ENCODE results near the gene MICOS13. TPM values are rescaled to one million over a fixed set of nuclear protein-coding genes. Genes with fewer than 3 reads are reported as not detected.

The MICOS13 gene
- total and polyA plus RNA-seq, 4 donors = 26.6 to 184 (median 77.6) TPM

DNA sequence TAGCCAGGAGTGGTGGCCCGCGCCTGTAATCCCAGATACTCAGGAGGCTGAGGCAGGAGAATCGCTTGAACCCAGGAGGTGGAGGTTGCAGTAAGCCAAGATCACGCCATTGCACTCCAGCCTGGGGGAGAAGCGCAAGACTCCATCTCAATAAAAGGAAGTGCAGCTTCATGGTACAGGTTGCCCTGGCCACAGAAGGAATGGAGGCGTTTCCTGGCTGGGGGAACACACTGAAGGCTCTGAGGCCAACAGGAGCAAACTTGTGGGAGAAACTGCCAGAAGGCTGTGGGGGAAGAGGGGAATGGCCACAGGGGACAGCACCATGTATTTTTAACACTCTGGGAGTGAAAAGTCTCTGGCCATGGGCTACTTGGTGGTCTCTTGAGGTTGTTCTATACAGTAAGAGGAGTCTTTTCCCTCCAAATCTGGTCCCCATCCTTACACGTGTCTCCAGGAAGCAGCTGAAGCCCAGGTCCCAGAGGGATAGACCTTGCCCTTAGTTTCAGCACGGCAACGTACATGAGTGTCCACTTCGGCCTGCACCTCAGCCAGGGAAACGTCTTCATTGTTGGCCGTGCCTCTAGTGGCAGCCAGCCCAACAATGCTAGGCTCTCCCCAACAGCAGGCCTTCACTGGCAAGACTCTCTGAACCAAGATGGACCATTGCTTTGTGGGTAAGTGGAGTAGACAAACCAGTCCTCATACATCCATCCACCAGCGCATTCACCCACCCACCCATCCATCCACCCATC is 7.4 kb downstream of the MICOS13 start:
- no peak for DNase-seq
- TF ChIP-seq, protein P1, sequence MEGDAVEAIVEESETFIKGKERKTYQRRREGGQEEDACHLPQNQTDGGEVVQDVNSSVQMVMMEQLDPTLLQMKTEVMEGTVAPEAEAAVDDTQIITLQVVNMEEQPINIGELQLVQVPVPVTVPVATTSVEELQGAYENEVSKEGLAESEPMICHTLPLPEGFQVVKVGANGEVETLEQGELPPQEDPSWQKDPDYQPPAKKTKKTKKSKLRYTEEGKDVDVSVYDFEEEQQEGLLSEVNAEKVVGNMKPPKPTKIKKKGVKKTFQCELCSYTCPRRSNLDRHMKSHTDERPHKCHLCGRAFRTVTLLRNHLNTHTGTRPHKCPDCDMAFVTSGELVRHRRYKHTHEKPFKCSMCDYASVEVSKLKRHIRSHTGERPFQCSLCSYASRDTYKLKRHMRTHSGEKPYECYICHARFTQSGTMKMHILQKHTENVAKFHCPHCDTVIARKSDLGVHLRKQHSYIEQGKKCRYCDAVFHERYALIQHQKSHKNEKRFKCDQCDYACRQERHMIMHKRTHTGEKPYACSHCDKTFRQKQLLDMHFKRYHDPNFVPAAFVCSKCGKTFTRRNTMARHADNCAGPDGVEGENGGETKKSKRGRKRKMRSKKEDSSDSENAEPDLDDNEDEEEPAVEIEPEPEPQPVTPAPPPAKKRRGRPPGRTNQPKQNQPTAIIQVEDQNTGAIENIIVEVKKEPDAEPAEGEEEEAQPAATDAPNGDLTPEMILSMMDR (IDR thresholded peaks at IDR 0.05; ENCODE audit: control extremely low read depth, extremely low read depth) = no peak
- Histone ChIP-seq H3K36me3 (ENCODE audit: control insufficient read depth in 4 of 4, insufficient read depth in 4 of 4, low read length in 4 of 4) (peaks cover 0 to 26% (median 5%) of the 10 kb centered on the region in 4 donors), H3K4me3 (no peak overlapping the region), H3K4me1 (ENCODE audit: control insufficient read depth in 5 of 5, insufficient read depth in 5 of 5, low read length in 5 of 5) (no peaks in the 10 kb centered on the region), H3K27me3 (ENCODE audit: control insufficient read depth in 3 of 3, insufficient read depth in 3 of 3, low read length in 2 of 3) (no peaks in the 10 kb centered on the region), H3K9me3 (ENCODE audit: control insufficient read depth in 4 of 4, insufficient read depth in 3 of 4, low read length in 3 of 4) (no peaks in the 10 kb centered on the region), H3K9ac (ENCODE audit: insufficient read depth in 1 of 2, low read length in 2 of 2) (no peak overlapping the region), H3K27ac (ENCODE audit: low read depth in 1 of 2, low read length in 1 of 2) (no peak overlapping the region)
- ATAC-seq (ENCODE audit: insufficient read depth, low FRiP score) = no peak
- 93 to 95% methylated on average over 13 of the region's 13 CpGs for WGBS, 2 donors

DNA sequence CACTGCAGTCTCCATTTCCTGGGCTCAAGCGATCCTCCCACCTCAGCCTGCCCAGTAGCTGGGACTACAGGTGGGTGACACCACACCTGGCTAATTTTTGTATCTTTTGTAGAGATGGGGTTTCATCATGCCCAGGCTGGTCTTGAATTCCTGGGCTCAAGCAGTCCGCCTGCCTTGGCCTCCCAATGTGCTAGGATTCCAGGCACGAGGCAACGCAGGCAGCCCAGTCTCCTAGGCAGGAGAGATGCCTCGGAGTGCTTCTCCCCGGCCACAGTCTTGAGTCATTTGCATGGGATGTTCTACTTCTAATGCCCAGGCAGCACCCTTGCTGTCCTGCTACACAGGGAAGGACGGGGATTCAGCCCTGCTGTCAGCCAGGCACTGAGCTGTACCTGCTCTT is 8.7 kb downstream of the MICOS13 start:
- H3K27me3 ChIP-seq (ENCODE audit: control insufficient read depth in 3 of 3, insufficient read depth in 3 of 3, low read length in 2 of 3) = no peaks in the 10 kb centered on the region
- H3K4me1 ChIP-seq (ENCODE audit: control insufficient read depth in 5 of 5, insufficient read depth in 5 of 5, low read length in 5 of 5) = no peaks in the 10 kb centered on the region
- no peak overlapping the region for H3K9ac ChIP-seq (ENCODE audit: insufficient read depth in 1 of 2, low read length in 2 of 2)
- H3K36me3 ChIP-seq (ENCODE audit: control insufficient read depth in 4 of 4, insufficient read depth in 4 of 4, low read length in 4 of 4) = peaks cover 5 to 36% (median 11%) of the 10 kb centered on the region in 4 donors
- TF ChIP-seq, protein P1 (IDR thresholded peaks at IDR 0.05; ENCODE audit: control extremely low read depth, extremely low read depth) = no peak
- no peak overlapping the region for H3K27ac ChIP-seq (ENCODE audit: low read depth in 1 of 2, low read length in 1 of 2)
- H3K9me3 ChIP-seq (ENCODE audit: control insufficient read depth in 4 of 4, insufficient read depth in 3 of 4, low read length in 3 of 4) = no peaks in the 10 kb centered on the region
- H3K4me3 ChIP-seq = no peak overlapping the region
- DNase-seq (no peak), ATAC-seq (ENCODE audit: insufficient read depth, low FRiP score) (no peak)
- 95% methylated on average over 7 of the region's 7 CpGs for WGBS, 2 donors

DNA sequence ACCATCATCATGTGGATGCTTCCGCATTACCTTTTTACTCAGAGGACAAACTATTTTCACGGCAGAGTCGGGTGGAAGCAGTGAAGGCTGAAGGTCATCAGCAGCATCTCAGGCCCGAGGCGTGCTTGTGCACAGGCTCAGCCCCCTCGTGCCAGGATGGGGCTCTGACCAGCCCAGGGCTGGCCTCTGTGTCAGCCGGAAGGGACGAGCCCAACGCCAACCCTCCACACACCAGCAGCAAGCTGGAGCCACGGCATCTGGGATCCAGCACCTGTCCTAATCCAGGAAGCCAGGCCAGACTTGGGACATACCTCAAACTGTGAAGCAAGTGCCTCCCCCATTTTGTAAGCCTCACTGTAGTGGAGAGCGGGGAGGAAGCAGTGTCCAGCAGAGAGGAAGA is 11.1 kb downstream of the MICOS13 start:
- no peak overlapping the region for H3K9ac ChIP-seq (ENCODE audit: insufficient read depth in 1 of 2, low read length in 2 of 2)
- H3K4me1 ChIP-seq (ENCODE audit: control insufficient read depth in 5 of 5, insufficient read depth in 5 of 5, low read length in 5 of 5) = no peaks in the 10 kb centered on the region
- H3K9me3 ChIP-seq (ENCODE audit: control insufficient read depth in 4 of 4, insufficient read depth in 3 of 4, low read length in 3 of 4) = no peaks in the 10 kb centered on the region
- H3K27ac ChIP-seq (ENCODE audit: low read depth in 1 of 2, low read length in 1 of 2) = no peak overlapping the region
- H3K36me3 ChIP-seq (ENCODE audit: control insufficient read depth in 4 of 4, insufficient read depth in 4 of 4, low read length in 4 of 4) = peaks cover 26 to 56% (median 33%) of the 10 kb centered on the region in 4 donors
- TF ChIP-seq, protein P1 (IDR thresholded peaks at IDR 0.05; ENCODE audit: control extremely low read depth, extremely low read depth) = no peak
- WGBS, 2 donors = 71 to 85% methylated on average over 11 of the region's 11 CpGs
- no peak overlapping the region for H3K4me3 ChIP-seq
- no peak for ATAC-seq (ENCODE audit: insufficient read depth, low FRiP score)
- DNase-seq = no peak
- no peaks in the 10 kb centered on the region for H3K27me3 ChIP-seq (ENCODE audit: control insufficient read depth in 3 of 3, insufficient read depth in 3 of 3, low read length in 2 of 3)
